Activated naive CD8-positive, alpha-beta T cell treated with anti-CD3 and anti-CD28 coated beads, Interleukin-2, amount 10 ng/mL, durations not matched to agents 7 days and 5 days (primary cell): ENCODE results near the gene MYRF. TPM values are rescaled to one million over a fixed set of nuclear protein-coding genes. Genes with fewer than 3 reads are reported as not detected.

Source experiments
- ATAC-seq: fragments of 150-1000 bp; cut with Tn5 transposase; one replicate; pipeline ENCODE4 v1.10.0; 2021; ENCODE audit warnings: low read depth, moderate library complexity
- POLR2A ChIA-PET: fragments of 350-600 bp; sonication (Branson Sonifier 250); formaldehyde crosslinking; loops from one replicate; lab custom pipeline; 2021; ENCODE audit warnings: antibody characterized with exemption; lab: Charles Lee
- DNase-seq: peaks from one replicate; pipeline ENCODE4 v3.0.0; 2021
- H3K27ac Mint-ChIP-seq: one replicate; pipeline ENCODE4 v1.8.0; 2022; ENCODE audit warnings: mild to moderate bottlenecking, mixed read lengths
- H3K27me3 Mint-ChIP-seq: one replicate; pipeline ENCODE4 v1.8.0; 2022; ENCODE audit warnings: mild to moderate bottlenecking, moderate library complexity, mixed read lengths
- H3K36me3 Mint-ChIP-seq: one replicate; pipeline ENCODE4 v1.8.0; 2021; ENCODE audit warnings: mild to moderate bottlenecking, mixed read lengths
- H3K4me1 Mint-ChIP-seq: one replicate; pipeline ENCODE4 v1.8.0; 2021; ENCODE audit warnings: mixed read lengths
- H3K4me3 Mint-ChIP-seq: one replicate; pipeline ENCODE4 v1.8.0; 2022; ENCODE audit warnings: mild to moderate bottlenecking, moderate library complexity, mixed read lengths
- H3K9me3 Mint-ChIP-seq: one replicate; pipeline ENCODE4 v1.8.0; 2021; ENCODE audit warnings: mixed read lengths
- total RNA-seq, 2 experiments: library from RNA; stranded (reverse); gene quantifications; one replicate each; pipeline ENCODE4 v1.2.3, GENCODE V29; 2021

Gene MYRF
- total RNA-seq, 2 experiments from 2014 or later: 3.4 TPM

DNA sequence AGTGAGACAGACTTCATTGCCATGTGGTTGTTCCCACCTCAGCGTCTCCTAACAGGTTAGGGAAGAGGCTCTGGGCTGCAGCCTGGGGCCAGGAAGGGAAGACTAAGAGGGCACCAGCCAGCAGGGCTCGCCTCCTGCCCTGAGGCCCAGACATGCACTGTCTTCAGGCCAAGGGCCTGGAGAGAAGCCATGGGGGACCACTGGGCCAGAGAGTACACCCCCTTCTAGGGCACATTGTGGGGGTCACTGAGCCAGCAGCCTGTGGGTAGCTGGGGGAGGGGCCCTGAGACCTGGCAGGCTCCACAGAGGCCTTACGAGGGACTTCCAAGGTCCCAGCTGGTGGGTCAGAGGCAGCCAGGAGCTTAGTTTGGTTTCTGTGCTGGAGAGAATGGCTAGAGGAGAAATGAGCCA is 25.0 kb upstream of the MYRF start:
- DNase-seq (no peak), ATAC-seq (no peak)
- Mint-ChIP-seq H3K4me1 (no peaks in the 10 kb centered on the region), H3K9me3 (no peaks in the 10 kb centered on the region), H3K27ac (no peak overlapping the region), H3K27me3 (no peaks in the 10 kb centered on the region), H3K36me3 (no peaks in the 10 kb centered on the region), H3K4me3 (no peak overlapping the region)
- POLR2A ChIA-PET: no interaction called here

DNA sequence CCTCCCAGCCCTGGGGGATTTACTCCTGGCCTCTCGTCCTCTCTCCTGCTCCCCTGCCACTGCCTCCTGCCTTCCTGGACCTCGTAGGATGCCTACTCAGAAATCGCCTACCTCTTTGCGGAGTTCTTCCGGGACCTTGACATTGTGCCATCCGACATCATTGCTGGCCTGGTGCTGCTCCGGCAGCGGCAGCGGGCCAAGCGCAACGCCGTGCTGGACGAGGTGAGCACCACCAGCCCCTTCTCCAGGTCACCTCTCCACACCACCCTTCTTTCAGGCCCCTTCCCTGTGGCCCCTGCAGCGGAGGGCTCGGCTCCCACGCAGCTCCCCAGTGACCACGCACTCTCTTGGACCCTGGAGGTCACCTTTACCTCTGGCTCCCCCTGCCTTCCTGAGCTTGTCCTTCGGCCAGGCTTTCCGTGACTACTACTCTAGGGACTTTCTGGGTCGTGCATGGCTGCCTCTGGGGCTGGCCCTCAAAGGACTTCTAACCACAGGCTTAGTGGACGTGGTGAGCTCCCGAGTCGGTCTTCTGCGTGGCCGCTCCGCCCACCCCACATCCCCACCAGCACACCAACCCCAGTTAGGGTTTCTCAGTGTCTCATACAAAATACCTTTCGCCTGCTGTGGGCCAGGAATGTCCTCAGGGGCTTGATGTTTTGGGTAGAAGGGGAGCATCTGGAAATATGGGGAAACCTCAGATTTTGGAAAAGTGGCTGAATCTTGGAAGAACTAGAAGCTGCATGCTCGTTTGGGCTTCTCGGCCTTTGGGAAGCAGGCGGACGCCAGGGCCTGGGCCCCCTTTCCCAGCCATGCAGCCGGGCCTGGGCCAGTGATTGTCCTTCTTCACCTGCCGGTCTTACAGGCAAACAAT is 24.1 kb upstream of the MYRF start:
- POLR2A ChIA-PET: no interaction called here
- no peak for DNase-seq

DNA sequence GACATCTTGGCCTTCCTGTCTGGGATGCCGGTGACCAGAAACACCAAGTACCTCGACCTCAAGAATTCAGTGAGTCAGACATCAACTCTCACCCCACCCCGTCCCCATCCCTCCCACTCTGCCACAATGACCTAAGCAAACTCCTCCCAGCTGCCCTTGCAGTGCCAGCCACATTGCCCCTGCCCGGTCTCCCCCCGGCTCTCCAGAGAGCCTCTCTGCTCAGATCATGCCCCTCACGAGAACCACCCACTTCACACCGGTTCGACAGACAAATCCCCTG is 23.6 kb upstream of the MYRF start:
- peaks cover 2% of the 10 kb centered on the region for H3K4me1 Mint-ChIP-seq
- no peak overlapping the region for H3K4me3 Mint-ChIP-seq
- DNase-seq (no peak), ATAC-seq (no peak)
- no peaks in the 10 kb centered on the region for H3K27me3 Mint-ChIP-seq
- no peaks in the 10 kb centered on the region for H3K9me3 Mint-ChIP-seq
- H3K27ac Mint-ChIP-seq: no peak overlapping the region
- POLR2A ChIA-PET: no interaction called here
- no peaks in the 10 kb centered on the region for H3K36me3 Mint-ChIP-seq

More for the DNA sequence above, 24.1 kb upstream of the MYRF start:
- Mint-ChIP-seq H3K27ac (no peak overlapping the region), H3K27me3 (no peaks in the 10 kb centered on the region), H3K4me1 (peaks cover 1% of the 10 kb centered on the region), H3K9me3 (no peaks in the 10 kb centered on the region), H3K36me3 (no peaks in the 10 kb centered on the region), H3K4me3 (no peak overlapping the region)
- no peak for ATAC-seq

DNA sequence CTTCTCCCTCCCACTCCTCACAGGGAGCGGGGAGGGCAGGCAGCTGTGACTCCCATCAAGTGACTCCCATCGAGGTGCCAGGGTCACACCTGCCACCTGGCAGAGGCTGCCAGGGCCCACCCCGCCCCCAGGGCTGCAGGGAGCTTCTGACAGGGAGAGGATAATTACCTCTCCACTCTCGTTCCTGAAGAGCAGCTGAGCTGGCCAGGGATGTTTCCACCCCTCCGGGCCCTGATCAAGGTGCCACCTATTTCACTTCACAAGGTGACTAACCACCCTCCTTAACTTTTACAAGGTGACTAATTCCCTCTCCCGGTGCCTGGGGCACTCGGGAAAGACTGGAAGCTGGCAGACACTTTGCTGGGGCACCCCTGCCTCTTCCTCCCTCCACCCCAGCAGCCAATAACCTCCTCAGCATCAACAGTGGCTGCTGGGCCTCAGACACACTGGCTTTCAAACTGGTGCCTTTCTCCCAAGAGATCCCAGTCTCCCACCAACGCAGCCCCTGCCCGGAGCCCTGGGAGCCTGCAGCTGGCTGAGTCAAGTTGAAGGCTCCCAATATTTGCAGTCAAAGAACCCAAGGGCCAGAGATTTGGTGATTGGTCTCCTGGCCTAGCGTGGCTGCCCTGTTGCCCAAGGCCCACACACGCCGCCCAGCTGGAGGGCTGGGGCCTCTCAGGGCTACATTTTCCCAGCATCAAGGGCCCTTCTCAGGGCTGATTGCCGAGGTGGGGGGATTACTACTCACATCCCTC is 22.0 kb upstream of the MYRF start:
- POLR2A ChIA-PET: no interaction called here
- Mint-ChIP-seq H3K4me3 (no peak overlapping the region), H3K4me1 (peaks cover 2% of the 10 kb centered on the region)

DNA sequence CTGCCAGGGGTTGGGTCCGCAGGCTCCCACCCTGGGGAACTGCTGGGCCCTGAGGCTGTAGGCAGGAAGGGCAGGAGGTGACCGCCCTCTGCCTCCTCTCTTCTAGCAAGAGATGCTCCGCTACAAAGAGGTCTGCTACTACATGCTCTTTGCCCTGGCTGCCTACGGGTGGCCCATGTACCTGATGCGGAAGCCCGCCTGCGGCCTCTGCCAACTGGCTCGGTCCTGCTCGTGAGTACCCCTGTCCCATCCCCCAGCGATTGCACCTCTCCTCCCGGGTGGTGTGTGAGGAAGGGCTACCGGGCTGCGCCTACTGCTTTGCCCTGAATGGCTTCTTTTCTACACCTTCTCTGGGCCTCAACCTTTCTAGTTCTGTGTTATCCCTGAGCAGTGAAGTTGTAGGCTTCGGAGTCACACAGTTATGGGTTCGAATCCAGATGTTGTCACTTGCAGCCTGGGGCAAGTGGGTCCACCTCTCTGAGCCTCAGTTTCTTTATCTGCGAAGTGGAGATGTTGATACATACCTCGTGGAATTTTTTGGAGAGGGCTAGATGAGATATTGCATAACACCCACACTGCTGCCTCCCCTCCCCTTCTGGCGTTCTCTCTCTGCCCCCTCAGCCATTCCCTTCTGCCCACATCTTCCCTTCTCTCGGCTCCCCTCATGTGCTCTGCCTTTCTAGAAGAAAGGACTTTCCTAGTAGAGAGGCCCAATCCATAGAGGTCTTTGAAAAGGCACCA is 21.1 kb upstream of the MYRF start:
- no peak overlapping the region for H3K4me3 Mint-ChIP-seq
- no peak for ATAC-seq
- H3K36me3 Mint-ChIP-seq: no peaks in the 10 kb centered on the region
- H3K4me1 Mint-ChIP-seq: peaks cover 2% of the 10 kb centered on the region
- DNase-seq: no peak
- no peaks in the 10 kb centered on the region for H3K9me3 Mint-ChIP-seq
- POLR2A ChIA-PET: no interaction called here
- H3K27ac Mint-ChIP-seq: no peak overlapping the region
- H3K27me3 Mint-ChIP-seq: no peaks in the 10 kb centered on the region

More for the DNA sequence above, 22.0 kb upstream of the MYRF start:
- H3K27ac Mint-ChIP-seq: no peak overlapping the region
- H3K36me3 Mint-ChIP-seq: no peaks in the 10 kb centered on the region
- H3K27me3 Mint-ChIP-seq: no peaks in the 10 kb centered on the region
- ATAC-seq (no peak), DNase-seq (no peak)
- H3K9me3 Mint-ChIP-seq: no peaks in the 10 kb centered on the region

DNA sequence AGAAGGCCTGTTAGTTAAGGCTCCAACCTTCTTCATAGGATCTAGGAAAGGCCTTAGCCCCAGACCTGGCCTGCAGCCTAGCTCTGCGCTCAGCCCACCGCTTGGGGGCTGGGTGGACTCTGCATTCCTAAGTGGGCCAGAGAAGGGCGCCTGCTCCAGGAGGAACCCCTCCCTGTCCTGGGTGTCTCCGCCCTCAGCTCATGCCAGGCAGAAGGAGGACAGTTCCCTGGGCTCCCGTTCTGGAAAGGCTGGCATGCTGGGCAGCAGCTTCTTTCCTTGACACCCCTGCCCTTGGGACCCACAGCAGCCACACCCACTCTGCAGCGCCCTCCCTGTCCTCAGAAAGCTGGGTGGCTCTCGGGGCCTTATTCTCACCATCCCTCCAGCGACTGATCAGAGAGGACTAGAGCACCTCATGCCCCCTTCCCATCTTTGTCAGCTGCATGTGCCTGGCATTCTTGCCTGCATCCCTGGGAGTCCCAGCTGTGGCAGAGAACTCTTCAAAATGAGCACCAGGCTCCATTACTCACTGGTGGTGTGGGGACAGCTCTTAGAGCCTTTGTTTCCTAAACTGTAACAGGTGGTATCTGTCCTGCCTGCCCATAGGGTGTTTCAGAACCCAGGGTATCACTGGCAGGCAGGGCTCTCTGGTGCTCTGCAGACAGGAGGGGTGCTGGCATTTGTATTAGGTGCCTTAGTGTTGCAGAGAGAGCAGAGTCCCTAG is 20.3 kb upstream of the MYRF start:
- POLR2A ChIA-PET: no interaction called here
- Mint-ChIP-seq H3K4me1 (peaks cover 2% of the 10 kb centered on the region), H3K9me3 (no peaks in the 10 kb centered on the region), H3K36me3 (no peaks in the 10 kb centered on the region), H3K27me3 (no peaks in the 10 kb centered on the region), H3K27ac (no peak overlapping the region), H3K4me3 (no peak overlapping the region)
- no peak for DNase-seq
- ATAC-seq: no peak

DNA sequence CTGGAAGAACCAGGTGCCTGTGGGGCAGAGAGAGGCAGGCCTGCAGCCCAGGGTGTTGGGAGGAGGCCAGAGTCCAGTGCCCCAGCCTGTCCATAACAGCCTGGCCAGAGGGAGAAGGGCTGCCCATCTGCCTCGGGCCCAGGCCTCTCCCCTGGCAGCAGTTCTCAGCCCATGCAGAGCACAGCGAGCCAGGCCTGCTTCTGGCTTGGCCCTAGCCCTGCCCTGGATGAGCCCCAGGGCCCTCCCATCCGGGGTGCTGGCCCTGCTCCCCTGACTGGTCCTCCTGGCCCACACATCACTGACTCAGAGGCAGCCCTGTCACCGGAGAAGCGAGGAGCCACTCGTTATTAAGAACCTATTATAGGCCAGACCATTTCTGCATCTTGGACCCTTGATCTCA is 19.7 kb upstream of the MYRF start:
- POLR2A ChIA-PET: no interaction called here
- H3K9me3 Mint-ChIP-seq: no peaks in the 10 kb centered on the region
- H3K36me3 Mint-ChIP-seq: no peaks in the 10 kb centered on the region
- peaks cover 2% of the 10 kb centered on the region for H3K4me1 Mint-ChIP-seq
- no peak for ATAC-seq
- no peak overlapping the region for H3K27ac Mint-ChIP-seq
- H3K4me3 Mint-ChIP-seq: no peak overlapping the region
- H3K27me3 Mint-ChIP-seq: no peaks in the 10 kb centered on the region
- no peak for DNase-seq

DNA sequence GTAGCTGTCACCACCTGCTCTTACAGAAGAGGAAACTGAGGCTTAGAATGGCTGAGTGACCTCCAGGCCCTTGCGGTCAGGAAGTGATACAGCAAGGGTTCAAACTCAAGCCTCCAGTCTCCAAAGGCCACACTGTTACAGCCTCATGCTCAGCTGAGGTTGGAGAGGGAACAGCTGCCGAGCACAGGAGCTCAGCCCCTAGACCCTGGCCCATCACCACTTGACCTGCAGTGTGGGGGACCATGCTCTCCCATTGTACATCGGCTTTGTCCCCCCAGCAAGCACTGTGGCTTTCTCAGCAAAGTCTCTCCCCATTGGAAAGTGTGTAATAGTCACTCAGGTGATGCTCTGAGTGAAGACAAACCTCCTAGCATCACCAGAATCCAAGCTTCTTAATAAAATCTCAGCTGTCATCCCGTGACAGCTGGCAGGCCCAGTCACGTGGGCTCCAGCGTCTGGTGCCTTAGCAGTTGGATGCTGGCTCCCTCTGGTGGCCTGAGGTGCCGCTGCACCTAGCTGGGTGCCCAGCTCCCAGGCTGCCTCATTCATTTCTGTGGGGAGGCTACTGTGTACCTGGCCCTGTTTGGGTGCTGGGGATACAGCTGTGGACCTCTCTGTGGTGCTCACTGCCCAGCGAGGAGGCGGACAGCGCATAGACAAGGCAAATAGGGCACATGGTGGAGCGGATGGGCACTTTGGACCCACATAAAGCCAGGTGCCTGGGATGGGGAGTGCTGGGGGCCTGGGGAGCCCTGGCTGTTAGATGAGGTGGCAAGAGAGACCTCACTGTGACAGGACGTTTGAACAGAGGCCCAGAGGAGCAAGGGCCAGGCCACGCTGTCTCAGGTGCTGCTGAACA is 19.1 kb upstream of the MYRF start:
- Mint-ChIP-seq H3K27ac (no peak overlapping the region), H3K4me1 (peaks cover 2% of the 10 kb centered on the region), H3K36me3 (no peaks in the 10 kb centered on the region), H3K4me3 (no peak overlapping the region), H3K27me3 (no peaks in the 10 kb centered on the region), H3K9me3 (no peaks in the 10 kb centered on the region)
- DNase-seq (peak; percentile 82), ATAC-seq (peak; percentile 88)
- POLR2A ChIA-PET: interaction anchor here (0.5 to 1.3 kb wide), 2 partner anchors 58 to 261 kb away, joined by 3 read pairs; no protein-coding TSS in a partner anchor

DNA sequence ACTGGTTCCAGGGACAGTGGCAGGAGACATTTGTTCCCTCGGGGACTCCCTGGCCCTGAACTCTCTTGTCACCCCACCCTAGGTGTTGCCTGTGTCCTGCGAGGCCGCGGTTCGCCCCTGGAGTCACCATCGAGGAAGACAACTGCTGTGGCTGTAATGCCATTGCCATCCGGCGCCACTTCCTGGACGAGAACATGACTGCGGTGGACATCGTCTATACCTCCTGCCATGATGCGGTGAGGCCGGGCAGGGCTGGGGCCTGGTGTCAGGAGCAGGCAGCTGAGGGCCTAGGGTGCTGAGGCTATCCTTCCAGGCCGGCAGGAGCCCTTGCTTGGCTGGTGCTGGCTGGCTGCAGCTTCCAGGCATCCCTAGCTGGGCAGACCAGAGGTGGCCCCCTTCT is 17.7 kb upstream of the MYRF start:
- Mint-ChIP-seq H3K4me1 (peaks cover 2% of the 10 kb centered on the region), H3K9me3 (no peaks in the 10 kb centered on the region), H3K27me3 (no peaks in the 10 kb centered on the region), H3K4me3 (no peak overlapping the region), H3K27ac (no peak overlapping the region), H3K36me3 (no peaks in the 10 kb centered on the region)
- no peak for ATAC-seq
- DNase-seq: no peak
- POLR2A ChIA-PET: no interaction called here

DNA sequence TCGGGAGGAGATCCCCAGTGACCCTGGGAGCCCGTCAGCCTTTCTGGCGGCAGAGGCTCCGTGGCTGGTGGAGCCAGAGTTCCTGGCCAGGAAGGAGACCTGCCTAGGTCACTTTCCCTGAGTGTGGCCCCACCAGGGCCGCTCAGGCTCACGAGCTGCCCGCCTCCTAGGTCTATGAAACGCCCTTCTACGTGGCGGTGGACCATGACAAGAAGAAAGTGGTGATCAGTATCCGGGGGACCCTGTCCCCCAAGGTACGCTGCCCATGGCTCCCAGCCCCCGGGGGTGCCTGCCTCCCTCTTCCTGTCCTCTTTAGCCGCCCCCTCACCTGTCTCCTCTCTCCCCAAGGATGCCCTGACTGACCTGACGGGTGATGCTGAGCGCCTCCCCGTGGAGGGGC is 17.0 kb upstream of the MYRF start:
- POLR2A ChIA-PET: interaction anchor here (0.6 kb wide), 1 partner anchor 48 kb away, joined by 3 read pairs; no protein-coding TSS in a partner anchor
- DNase-seq (no peak), ATAC-seq (no peak)
- Mint-ChIP-seq H3K4me3 (no peak overlapping the region), H3K36me3 (no peaks in the 10 kb centered on the region), H3K9me3 (no peaks in the 10 kb centered on the region), H3K27ac (no peak overlapping the region), H3K4me1 (peaks cover 2% of the 10 kb centered on the region), H3K27me3 (no peaks in the 10 kb centered on the region)

DNA sequence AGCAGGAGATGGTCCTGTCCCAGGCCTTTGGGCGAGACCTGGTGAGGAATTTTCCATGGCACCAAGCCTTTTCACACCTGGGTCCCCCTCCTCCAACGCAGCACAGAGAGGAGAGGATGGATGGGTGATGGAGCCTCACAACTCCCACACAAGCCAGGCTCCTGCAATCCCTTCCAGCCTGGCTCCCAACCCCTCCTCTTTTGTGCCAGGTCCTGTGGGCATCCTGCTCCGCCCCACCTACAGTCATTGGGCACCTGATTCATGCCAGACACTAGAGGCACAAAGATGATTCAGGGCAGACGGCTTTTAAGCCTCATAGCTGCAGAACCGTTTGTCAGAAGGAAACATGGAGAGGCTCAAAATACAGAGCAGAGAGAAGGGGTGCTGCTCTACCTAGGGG is 16.1 kb upstream of the MYRF start:
- H3K27me3 Mint-ChIP-seq: no peaks in the 10 kb centered on the region
- peaks cover 2% of the 10 kb centered on the region for H3K4me1 Mint-ChIP-seq
- no peak for ATAC-seq
- H3K27ac Mint-ChIP-seq: no peak overlapping the region
- no peaks in the 10 kb centered on the region for H3K9me3 Mint-ChIP-seq
- H3K36me3 Mint-ChIP-seq: no peaks in the 10 kb centered on the region
- POLR2A ChIA-PET: no interaction called here
- H3K4me3 Mint-ChIP-seq: no peak overlapping the region
- DNase-seq: no peak

DNA sequence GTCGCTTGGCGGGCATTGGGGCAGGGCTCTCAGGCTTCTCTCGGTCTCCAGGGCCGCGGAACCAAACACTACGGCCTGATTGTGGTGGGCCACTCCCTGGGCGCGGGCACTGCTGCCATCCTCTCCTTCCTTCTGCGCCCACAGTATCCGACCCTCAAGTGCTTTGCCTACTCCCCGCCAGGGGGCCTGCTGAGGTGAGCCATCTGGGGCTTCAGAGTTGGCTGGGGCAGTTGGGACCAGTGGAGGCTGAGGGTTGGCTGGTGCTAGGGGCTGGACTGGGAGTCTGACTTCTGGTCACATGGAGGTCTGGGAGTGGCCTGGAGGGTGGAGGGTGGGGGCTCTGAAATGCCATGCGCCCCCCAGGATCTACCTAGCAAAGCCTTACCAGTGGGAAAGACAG is 15.3 kb upstream of the MYRF start:
- DNase-seq: no peak
- Mint-ChIP-seq H3K27me3 (no peaks in the 10 kb centered on the region), H3K36me3 (no peaks in the 10 kb centered on the region), H3K4me1 (peaks cover 2% of the 10 kb centered on the region), H3K9me3 (no peaks in the 10 kb centered on the region), H3K4me3 (no peak overlapping the region), H3K27ac (no peak overlapping the region)
- ATAC-seq: no peak
- POLR2A ChIA-PET: no interaction called here
